ENCODE results near the gene CSGALNACT2. TPM values are rescaled to one million over a fixed set of nuclear protein-coding genes. Genes with fewer than 3 reads are reported as not detected.

Gene CSGALNACT2
- total and polyA plus RNA-seq, 9 of the 15 experiments (the other 6 are each of a cell fraction or from before 2014, with no cell fraction given): 1.4 to 7.3 (median 3.5) TPM

- FAIRE-seq: no peak
- H3K9ac ChIP-seq (ENCODE audit: insufficient read depth in 1 of 2, low read depth in 2 of 2, low read length in 2 of 2): no peak overlapping the region
- H3K27me3 ChIP-seq (ENCODE audit: control insufficient read depth in 2 of 2, insufficient read depth in 2 of 2, low read length in 2 of 2): peaks cover 15 to 17% of the 10 kb centered on the region in 2 experiments; a peak in 4 of 5 replicates
- TF ChIP-seq XRCC3 (IDR thresholded peaks at IDR 0.05) (no peak), TSHZ1 (CRISPR knock-in tag; IDR thresholded peaks at IDR 0.05) (no peak)
- no peak overlapping the region for H2AFZ ChIP-seq (ENCODE audit: low read depth, low read length)
- H3K4me3 ChIP-seq: no peak overlapping the region
- H3K27ac ChIP-seq (ENCODE audit: extremely low read depth, low read depth, low read length): no peak overlapping the region
- no peak overlapping the region for H3K4me2 ChIP-seq (ENCODE audit: insufficient read depth, low read length)
- WGBS (ENCODE audit: insufficient coverage, low coverage, missing lambda C conversion rate): 0% methylated on average over 2 of the region's 2 CpGs
- H3K4me1 ChIP-seq (replicated peaks in 1 of 2; ENCODE audit: control insufficient read depth in 2 of 2, insufficient read depth in 2 of 2, low read length in 2 of 2): peaks cover 9 to 29% of the 10 kb centered on the region in 2 experiments
- no peak for DNase-seq (ENCODE audit: extremely low read depth in 1 of 4, low spot score in 3 of 4)
- ChIA-PET CTCF (ENCODE audit: low intra/inter-chr PET ratio) (no interaction called here), POLR2A (interaction anchor here (0.6 kb wide), 1 partner anchor 87 kb away, joined by 4 read pairs; no protein-coding TSS in a partner anchor)
- no peaks in the 10 kb centered on the region for H3K9me3 ChIP-seq (replicated peaks; ENCODE audit: control insufficient read depth, insufficient read depth, low read depth, low read length)
- H4K20me1 ChIP-seq (replicated peaks; ENCODE audit: control insufficient read depth, insufficient read depth, low read length): no peaks in the 10 kb centered on the region
- intact Hi-C loops (cut with micrococcal nuclease): loop anchor here (5.0 to 10.0 kb wide), 3 partner anchors 67 to 329 kb away; no protein-coding TSS in a partner anchor
- H3K9me1 ChIP-seq (ENCODE audit: control insufficient read depth, insufficient read depth, low read length): no peaks in the 10 kb centered on the region
- ATAC-seq: no peak
- peaks cover 16% of the 10 kb centered on the region; the same call in 2 of the 3 replicates for H3K79me2 ChIP-seq (ENCODE audit: control insufficient read depth, insufficient read depth, low read length)
- in situ Hi-C loops (cut with MboI): no loop called here
- no peaks in the 10 kb centered on the region for H3K36me3 ChIP-seq (ENCODE audit: control insufficient read depth, insufficient read depth, low read length)
- no TSS peak for BruUV-seq (replicated peaks)
Observed at GRCh38 chr10:43135656-43136055, 2.6 kb upstream of the CSGALNACT2 start.
